Tongue (tissue), 2 donors: ENCODE results near the gene ST14. TPM values are rescaled to one million over a fixed set of nuclear protein-coding genes. Genes with fewer than 3 reads are reported as not detected.

Experiments
- DNase-seq: peaks from one replicate; pipeline ENCODE4 v3.0.0-alpha.2; 2015
- total RNA-seq: library from RNA; depleted of rRNA; stranded (reverse); fragments of >200 nt; gene quantifications from one replicate; pipeline ENCODE4 v1.2.3, GENCODE V29; 2014

ST14 gene
- 9.7 TPM for total RNA-seq

DNA sequence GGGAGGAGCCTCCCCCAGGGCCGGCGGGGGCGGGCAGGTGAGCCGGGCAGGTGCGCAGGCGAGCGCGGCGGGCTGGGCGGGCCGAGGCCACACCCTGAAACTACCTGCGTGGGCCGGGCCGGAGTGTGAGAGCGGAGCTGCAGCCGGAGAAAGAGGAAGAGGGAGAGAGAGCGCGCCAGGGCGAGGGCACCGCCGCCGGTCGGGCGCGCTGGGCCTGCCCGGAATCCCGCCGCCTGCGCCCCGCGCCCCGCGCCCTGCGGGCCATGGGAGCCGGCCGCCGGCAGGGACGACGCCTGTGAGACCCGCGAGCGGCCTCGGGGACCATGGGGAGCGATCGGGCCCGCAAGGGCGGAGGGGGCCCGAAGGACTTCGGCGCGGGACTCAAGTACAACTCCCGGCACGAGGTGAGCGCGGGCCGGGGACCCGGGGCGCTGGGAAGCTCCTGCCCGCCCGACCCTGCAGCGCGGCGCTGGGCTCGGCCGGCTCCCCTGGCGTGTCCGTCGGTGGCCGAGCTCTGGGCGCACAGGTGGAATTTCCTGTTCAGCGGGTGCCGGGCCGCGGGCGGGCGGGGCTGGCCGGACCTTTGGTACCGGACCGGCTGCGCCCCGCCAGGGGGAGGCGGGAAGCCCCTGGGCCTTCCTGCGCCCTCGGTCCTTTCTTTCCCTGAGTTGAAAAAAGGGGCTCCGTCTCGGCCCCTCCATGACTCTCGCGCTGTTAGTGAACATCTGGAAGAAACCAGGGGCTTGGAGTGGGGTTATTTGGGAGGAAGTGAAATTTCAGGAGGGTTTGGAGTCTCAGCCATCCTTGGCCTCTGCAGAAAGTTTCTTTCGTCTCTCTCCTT is at the start of gene ST14:
TSS of gene ST14 (plus strand) at position 126 of the 841 bp plus-strand sequence. CDS start at position 324, 198 bp downstream.
- no peak for DNase-seq

DNA sequence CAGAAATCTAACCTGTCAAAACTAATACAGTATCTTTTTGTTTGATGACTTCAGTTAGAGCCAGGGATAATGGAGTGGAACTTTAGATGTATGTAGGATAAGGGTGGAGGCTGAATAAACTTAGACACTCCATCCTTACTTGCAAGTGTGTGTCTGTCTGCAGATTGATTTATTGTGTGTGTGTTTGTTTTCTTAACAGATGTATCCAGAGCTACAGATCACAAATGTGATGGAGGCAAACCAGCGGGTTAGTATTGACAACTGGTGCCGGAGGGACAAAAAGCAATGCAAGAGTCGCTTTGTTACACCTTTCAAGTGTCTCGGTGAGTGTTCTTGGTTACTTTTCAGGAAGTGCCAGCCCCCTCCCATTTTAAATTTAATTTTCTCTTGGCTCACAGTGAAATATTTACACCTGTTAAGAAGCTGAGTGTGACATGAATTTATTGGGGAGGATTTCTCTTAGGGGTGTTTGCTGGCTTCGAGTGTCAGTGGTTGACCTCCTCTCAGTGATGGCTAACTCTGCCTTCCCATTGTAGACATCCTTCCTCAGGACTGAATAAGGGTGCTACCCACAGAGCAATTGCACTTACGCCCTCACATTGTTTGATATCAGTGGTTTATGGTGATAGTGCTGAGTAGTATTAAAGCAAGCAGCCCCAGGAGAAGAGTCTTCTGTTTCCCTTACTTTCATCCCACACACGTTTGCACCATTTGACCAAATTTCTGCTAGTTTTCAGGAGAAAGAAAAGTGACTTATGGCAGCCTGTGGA is 49.1 kb upstream of the ST14 start:
- DNase-seq: no peak

DNA sequence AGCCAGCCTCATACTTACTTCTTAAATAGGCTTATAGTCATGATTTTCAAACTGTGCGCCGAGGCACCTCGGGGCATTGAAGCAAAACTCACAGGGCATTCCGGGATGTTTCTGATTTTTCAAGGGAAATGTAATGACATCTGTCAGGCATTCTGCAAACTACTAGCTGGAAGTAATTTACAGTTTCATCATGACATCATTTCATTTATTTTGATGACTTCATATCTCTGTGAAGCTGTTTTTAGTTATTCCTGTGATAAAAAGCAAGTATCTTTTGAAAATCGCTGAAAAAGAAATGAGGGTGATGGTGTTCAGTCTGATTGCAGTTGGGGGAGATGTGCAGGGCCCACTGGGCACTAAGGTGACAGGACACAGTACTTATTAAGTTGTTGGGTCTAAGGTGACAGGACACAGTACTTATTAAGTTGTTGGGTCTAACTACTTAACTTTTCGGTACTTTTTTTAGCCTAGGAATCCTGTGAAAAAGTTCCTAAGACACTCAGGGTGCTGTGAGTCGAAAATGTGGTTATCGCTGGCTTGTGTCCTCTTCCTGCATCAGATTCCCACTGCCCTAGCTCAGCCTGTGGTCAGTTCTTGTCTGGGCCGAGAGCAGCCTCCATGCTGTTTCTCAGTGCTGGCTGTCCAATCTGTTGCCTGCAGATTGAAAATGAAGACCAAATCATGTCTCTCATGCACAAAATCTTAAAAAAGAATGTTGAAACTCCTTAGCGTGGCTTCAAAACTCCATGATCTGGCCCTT is 47.3 kb upstream of the ST14 start:
- no peak for DNase-seq

DNA sequence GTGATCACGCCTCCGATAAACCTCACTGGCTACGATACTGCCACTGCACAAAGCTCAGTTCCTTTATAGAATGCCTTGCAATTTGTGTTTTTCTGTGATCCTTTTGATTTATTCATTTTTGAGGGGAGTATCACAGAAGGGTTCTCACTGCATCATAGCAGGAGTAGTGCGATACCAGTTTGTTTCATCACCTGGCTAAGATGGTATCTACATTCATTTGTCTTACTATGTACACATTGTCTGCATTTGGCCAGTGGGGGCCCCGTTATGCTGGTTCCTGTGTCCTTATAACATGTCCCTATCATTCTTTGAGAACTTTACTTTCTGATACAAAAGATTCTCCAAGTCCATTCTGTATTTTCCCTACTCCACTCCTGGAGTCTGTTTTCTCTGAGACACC is 45.3 kb upstream of the ST14 start:
- no peak for DNase-seq

DNA sequence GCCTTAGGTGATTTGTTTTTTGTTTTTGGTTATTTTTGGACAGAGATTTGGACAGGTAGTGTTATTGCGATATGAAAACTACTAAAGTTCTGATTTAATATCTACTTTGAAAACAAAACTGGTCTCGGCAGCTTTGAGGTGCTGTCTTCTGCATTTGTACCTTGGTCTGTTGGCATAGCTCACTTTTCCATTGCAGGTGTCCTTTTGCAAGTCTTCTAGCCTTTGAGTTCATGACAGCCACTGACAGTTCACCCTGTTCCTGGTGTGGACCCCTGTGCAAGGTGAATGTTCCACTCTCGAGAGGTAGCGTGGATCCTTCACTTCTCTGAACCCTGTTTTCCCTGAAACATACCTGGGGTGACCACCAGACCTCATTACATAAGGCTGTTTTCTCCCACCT is 44.9 kb upstream of the ST14 start:
- no peak for DNase-seq

DNA sequence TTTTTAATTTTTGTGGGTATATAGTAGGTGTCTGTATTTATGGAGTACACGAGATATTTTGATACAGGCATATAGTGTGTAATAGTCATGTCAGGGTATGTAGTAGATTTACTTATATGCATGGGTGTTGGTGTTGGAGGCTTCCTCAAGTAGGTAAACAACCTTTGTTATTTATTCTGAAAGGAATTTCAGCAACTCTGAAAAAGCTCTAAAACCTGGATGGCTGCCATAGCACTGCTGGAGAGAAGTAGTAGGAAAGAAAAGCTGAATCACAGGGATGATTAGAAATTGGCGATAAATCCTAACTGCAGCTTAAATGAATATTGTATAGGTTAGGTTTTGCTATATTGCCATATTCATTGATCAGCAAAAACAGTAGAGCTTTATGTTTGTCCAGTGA is 44.4 kb upstream of the ST14 start:
- DNase-seq: peak; percentile 24

DNA sequence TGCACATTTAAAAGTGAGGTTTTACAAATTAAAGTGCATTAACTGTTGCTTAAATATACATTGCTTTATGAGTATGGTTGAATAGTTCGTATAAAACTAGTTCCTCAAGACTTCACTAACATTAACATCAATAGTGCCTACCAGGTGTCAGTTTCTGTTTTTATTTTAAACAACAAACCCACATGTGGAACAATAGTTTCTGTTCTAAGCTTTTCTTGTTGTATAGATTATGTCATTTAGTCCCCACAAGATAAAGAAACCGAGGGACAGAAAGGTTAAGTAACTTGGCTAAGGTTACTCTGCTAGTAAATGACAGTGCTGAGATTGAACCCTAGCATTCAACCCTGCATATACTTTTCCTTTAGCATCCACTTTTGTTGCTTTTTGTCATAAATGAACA is 41.4 kb upstream of the ST14 start:
- DNase-seq: no peak

DNA sequence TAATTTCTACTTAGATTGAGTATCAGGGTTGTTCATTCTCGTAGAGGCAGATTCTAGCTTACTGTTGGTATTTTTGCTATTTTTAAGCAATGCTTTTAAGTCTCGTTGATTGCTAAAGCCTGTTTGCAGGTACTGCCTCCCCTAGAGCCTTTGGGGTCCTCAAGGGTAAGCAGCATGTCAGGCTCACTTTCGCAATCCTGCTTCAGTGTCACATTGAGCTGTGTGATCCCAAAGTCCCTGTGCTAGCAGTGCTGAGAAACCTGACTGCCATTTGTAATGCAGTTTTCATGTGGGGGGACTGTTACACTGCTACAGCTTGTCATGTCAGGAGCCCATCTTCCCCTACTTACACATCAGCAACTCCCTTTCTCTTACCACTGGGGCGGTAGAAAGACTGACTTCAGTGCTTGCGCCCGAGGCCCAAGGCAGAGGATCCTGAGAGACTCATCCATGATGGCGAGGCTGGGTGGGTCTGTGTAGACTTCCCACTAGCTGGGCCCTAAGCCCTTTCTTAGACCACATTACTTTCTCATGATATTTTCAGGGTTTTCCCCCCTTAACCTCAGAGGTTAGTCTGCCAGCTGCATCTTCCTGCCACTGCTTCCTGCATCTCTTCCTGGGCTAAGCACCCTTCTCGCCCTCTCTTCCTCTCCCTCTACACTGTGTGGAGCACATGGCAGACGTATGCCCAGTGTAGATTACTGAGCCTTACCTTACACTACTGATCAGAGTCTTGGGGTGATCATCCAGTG is 40.8 kb upstream of the ST14 start:
- no peak for DNase-seq

DNA sequence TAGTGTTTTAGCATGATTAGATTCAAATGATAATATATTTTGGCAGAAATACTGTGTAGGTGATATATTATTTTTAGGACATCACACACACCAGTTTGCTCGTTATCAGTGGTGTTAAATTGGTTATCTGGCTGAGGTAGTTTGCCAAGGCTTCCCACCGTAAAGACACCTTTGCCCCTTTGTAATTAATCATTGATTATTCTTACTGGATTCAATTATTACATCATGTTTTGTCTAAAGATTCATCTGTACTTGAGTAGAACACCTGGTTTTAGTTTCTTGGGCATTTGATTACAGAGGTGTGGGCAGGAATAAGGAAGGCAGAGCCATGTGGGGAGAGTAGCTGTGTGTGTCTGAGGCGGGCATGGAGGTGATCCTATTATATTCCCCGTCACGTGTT is 39.5 kb upstream of the ST14 start:
- DNase-seq: no peak

DNA sequence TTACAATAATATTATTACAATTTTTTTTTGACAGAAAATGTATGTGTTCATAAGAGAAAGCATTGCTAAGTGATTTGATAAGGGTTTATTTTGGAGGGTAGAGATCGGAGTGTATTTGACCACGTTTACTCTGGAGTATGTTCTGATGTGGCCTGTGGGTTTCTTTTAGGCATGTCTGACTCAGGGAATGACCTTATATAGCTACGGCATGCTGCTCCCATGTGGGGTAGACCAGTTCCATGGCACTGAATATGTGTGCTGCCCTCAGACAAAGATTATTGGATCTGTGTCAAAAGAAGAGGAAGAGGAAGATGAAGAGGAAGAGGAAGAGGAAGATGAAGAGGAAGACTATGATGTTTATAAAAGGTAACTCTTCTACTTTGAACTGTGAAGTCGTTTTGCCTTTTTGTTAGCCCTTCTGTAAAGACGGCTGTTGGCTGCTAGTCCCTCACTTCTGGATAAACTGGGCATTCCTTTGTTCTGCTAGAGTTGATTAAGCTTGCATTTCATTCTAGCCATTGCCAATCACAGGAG is 38.1 kb upstream of the ST14 start:
- DNase-seq: no peak

DNA sequence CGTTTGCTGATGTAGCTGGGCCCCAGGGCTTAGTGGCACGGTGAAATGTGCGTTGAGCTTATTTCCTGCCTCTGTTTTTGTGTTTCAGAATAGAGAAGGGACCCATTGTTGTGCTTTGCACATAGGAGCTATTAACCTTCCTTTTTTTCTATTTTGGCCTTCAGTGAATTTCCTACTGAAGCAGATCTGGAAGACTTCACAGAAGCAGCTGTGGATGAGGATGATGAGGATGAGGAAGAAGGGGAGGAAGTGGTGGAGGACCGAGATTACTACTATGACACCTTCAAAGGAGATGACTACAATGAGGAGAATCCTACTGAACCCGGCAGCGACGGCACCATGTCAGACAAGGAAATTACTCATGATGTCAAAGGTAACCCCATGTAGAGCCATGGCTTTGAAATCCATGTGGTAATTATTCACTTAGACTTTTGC is 37.4 kb upstream of the ST14 start:
- DNase-seq: no peak

DNA sequence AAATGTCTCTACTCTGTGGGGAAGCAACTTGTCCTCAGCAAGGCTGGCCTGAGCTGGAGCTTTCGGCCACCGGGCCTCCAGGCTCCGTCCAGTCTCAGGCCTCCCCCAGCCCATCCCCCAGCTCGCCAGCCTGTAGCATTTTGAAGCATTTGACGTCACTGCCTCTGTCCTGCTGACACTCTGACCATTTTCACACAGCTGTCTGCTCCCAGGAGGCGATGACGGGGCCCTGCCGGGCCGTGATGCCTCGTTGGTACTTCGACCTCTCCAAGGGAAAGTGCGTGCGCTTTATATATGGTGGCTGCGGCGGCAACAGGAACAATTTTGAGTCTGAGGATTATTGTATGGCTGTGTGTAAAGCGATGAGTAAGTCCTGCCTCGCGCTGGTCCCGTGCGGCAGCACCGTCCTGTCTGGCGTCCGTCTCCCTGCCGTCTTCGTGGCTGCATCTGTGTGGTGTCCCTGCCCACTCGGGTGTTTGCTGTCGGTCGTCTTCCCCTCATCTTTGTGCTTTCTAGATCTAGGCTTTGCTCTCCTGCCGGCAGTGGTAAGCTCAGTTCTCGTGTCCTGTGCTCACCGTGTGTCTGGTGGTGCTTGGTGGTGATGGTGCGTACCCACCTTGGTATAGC is 36.1 kb upstream of the ST14 start:
- no peak for DNase-seq

DNA sequence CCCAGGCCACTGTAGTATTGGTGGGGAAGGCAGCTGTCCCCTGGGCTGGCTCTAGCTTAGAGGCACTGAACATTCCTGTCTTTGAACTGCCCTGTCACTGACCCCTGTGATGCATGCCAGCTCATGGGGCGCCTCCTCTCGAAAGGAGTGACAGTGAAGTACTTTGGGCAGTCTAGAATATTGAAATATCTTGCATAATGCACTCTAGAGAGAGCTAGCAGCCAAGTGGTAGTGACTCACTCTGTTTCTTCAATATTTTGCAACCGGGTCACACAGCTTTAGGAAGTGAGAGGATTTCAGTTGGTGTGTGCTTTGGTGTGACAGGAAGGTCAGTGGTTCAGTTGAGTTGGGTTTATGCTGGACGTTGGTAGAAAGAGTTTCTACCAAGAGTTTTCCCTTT is 35.5 kb upstream of the ST14 start:
- peak; percentile 45 for DNase-seq

DNA sequence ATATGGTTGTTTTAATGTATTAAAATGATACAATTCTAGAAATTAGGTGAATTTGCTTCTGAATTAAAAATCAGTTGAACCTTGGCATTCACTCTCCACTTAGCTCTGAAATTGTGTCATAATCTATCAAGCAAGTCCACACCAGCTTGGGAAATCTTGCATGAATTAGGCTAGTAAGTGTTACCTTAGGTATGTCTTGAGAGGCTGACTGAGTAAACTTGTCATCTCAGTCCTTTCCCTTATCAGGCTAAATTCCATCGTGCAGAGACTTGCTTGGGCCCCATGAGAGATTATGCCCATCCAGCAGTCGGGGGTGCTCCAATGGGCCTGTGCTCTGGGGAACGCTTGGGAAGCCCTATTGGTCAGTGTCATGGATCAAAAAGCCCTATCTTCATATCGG is 33.9 kb upstream of the ST14 start:
- DNase-seq: no peak

DNA sequence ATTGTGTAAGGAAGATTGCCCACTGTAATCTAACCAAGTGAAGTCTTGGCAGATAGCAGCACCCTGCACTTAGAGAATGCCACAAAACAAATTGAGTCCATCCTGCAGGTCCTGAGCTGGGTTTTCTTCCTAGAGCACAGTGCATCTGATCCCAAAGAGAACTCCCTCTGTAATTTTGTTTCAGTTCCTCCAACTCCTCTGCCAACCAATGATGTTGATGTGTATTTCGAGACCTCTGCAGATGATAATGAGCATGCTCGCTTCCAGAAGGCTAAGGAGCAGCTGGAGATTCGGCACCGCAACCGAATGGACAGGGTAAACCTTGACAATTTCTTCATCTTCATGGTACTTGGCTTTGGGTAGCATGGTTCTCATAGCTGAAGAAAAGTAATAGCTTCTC is 33.1 kb upstream of the ST14 start:
- DNase-seq: no peak

DNA sequence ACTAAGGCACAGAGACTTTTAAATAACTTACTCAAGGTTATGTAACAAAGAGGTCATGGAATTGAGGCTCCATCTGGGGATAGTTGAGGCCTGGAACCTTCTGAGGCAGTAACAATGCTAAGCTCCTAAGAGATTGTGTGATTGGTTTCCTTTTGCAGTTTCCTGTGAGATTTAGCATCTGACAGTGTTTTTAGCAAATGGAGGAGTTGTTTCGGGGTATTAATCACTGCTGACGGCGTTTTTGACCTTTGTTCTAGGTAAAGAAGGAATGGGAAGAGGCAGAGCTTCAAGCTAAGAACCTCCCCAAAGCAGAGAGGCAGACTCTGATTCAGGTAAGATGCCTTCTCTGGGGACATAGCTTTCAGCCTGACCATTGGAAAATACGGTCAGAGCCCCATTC is 32.1 kb upstream of the ST14 start:
- DNase-seq: no peak

DNA sequence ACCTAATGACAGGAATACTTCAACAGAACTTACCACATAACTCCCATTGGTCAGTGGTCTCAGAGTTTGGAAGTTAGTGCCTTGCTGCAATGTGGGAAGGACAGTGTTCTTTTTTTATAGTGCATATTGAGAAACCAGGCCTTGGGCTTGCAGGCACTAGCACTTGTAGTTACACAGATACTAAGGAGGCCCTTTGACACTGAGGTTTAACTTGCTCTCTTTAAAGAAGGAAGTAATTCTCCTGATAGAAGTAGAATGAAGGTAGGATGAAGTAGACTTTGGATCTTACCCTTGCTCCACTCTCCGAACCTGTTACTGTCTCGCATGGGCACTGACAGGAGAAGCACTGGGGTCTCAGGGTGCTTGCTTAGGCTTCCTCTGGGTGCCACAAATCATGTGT is 31.0 kb upstream of the ST14 start:
- no peak for DNase-seq

DNA sequence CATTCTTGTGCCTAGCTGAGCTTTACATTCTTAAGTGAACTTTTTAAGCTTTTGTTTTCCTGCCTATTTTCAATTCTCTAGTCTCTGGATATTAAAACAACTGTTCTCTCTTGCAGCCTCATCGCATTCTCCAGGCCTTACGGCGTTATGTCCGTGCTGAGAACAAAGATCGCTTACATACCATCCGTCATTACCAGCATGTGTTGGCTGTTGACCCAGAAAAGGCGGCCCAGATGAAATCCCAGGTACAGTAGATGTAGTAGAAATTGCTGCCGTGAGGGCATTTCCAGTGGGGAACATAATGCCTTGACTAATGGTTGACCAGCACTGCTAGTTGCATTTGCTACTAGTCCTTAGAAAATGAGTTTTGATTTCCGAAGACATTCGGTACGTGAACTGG is 29.7 kb upstream of the ST14 start:
- no peak for DNase-seq

DNA sequence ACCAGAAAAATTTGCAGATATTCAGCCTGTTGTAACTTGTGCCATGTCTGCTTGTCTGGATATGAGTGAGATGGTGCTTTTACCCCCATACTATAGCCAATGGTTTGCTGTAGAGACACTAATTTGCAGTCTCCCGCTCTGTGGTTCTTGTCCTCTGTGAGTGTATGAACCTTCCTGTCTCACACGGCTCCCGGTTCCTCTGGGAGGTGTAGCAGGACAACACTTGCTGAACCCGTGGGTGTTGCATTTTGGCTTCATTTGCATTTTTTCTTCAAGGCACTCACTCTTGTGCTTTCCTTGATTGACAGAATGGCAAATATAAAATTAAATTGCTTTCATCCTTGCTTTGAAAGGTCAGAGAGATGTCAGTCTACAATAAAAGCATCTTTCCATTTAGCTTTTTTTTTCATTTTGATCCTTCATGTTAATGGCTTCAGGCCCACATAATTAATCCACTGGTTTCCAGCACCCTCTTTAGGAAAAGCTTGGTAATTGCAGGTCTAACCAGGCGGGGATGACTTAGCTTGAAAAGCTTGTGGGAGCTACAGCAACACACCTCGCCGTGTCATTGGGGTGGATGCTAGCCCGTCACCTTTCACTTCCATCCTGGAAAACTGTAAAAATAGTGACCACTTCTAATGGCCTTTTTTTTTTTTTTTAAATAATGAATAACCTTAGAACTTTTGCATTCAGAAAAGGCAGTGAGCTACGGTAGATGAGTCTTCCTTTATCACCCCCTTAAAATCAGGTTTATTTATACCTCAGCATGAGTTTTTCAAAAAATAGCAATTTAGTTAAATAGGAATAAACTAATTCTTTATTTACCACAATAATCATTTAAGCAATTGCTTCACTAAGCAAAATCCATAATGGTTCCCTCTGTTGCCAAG is 27.4 kb upstream of the ST14 start:
- DNase-seq: peak; percentile 86

DNA sequence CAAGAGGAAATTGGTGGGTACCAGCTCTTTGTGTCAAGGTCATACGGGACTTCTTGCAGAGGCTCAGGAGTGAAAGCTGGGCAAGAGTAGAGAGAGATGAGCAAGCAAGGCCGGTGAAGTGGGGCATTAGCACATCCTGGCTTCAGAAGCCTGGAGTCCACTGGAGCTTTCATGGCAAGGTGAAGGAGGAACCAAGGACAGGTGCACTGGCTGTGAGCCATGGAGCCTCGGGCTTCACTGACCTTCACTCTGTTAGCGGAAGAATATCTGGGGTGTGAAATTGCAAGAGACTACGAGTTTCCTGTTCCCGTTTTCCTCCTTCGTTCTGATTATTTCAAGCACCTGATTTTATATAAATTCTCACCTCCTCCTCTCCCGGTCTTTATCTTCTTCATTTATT is 25.9 kb upstream of the ST14 start:
- no peak for DNase-seq
